ENCODE results near the gene MYL5. TPM values are rescaled to one million over a fixed set of nuclear protein-coding genes. Genes with fewer than 3 reads are reported as not detected.

Gene MYL5
- total RNA-seq, 2 donors from 2014 or later = 14.6 to 25.7 TPM

- peak; percentile 25 for TF ChIP-seq POLR2AphosphoS5 (IDR thresholded peaks at IDR 0.05)
- TF ChIP-seq POLR2A (IDR thresholded peaks at IDR 0.05) = no peak
- peak; percentile 64 for DNase-seq (ENCODE audit: low spot score)
- Histone ChIP-seq H3K9me3 (no peaks in the 10 kb centered on the region), H3K36me3 (no peaks in the 10 kb centered on the region), H3K27ac (peak overlapping the region in 1 of 2 donors; percentile 37), H3K4me1 (replicated peaks) (peaks cover 8% of the 10 kb centered on the region), H3K27me3 (replicated peaks; ENCODE audit: insufficient read depth) (no peaks in the 10 kb centered on the region), H3K4me3 (peak overlapping the region; percentile 12 to 26)
- intact Hi-C loops (cut with DNase I) = no loop called here
- WGBS = 44% methylated on average over 51 of the region's 58 CpGs
Measured at GRCh38 chr4:681736-682451, 7.6 kb downstream of the MYL5 start.

GRCh38 chr4:682490-683172, 8.3 kb downstream of the MYL5 start:
- peak overlapping the region in 1 of 2 donors; percentile 37 for H3K27ac ChIP-seq
- 78% methylated on average over 23 of the region's 23 CpGs for WGBS
- peaks cover 4% of the 10 kb centered on the region for H3K4me1 ChIP-seq (replicated peaks)
- DNase-seq (ENCODE audit: low spot score) = no peak
- no peaks in the 10 kb centered on the region for H3K36me3 ChIP-seq
- no peaks in the 10 kb centered on the region for H3K9me3 ChIP-seq
- no peaks in the 10 kb centered on the region for H3K27me3 ChIP-seq (replicated peaks; ENCODE audit: insufficient read depth)
- H3K4me3 ChIP-seq = no peak overlapping the region
- intact Hi-C loops (cut with DNase I) = no loop called here
- no peak for TF ChIP-seq POLR2AphosphoS5 (IDR thresholded peaks at IDR 0.05)
- peak in 1 of 4 experiments; percentile 11 for TF ChIP-seq CTCF (IDR thresholded peaks at IDR 0.05)

- intact Hi-C loops (cut with DNase I) = no loop called here
- peaks cover 3% of the 10 kb centered on the region for H3K4me1 ChIP-seq (replicated peaks)
Measured at GRCh38 chr4:683247-683897, 9.0 kb downstream of the MYL5 start.

GRCh38 chr4:683982-684622, 9.8 kb downstream of the MYL5 start:
- Histone ChIP-seq H3K4me3 (no peak overlapping the region), H3K27ac (no peak overlapping the region), H3K4me1 (replicated peaks) (peaks cover 3% of the 10 kb centered on the region), H3K9me3 (no peaks in the 10 kb centered on the region), H3K27me3 (replicated peaks; ENCODE audit: insufficient read depth) (no peaks in the 10 kb centered on the region), H3K36me3 (no peaks in the 10 kb centered on the region)
- DNase-seq (ENCODE audit: low spot score) = peak; percentile 62
- TF ChIP-seq CTCF (IDR thresholded peaks at IDR 0.05) (peak in 3 of 4 experiments; percentile 61 to 66 (median 62)), POLR2A (IDR thresholded peaks at IDR 0.05) (no peak), POLR2AphosphoS5 (IDR thresholded peaks at IDR 0.05) (peak; percentile 37)
- 46% methylated on average over 17 of the region's 19 CpGs for WGBS
- intact Hi-C loops (cut with DNase I) = no loop called here

More at GRCh38 chr4:683247-683897, 9.0 kb downstream of the MYL5 start:
- no peak for DNase-seq (ENCODE audit: low spot score)
- TF ChIP-seq POLR2A (IDR thresholded peaks at IDR 0.05) = no peak
- no peak for TF ChIP-seq POLR2AphosphoS5 (IDR thresholded peaks at IDR 0.05)
- no peak for TF ChIP-seq CTCF (IDR thresholded peaks at IDR 0.05)
- Histone ChIP-seq H3K27ac (no peak overlapping the region), H3K4me3 (no peak overlapping the region), H3K36me3 (no peaks in the 10 kb centered on the region), H3K9me3 (no peaks in the 10 kb centered on the region), H3K27me3 (replicated peaks; ENCODE audit: insufficient read depth) (no peaks in the 10 kb centered on the region)
- WGBS = 73% methylated on average over 22 of the region's 25 CpGs
